ENCODE measurements around the gene ZMYM4.
"Not testable (repeated sequence)": the region's sequence is repeated elsewhere in the genome, so short reads cannot be mapped to it uniquely, and the experiment has no call there.

ZMYM4 gene

DNA sequence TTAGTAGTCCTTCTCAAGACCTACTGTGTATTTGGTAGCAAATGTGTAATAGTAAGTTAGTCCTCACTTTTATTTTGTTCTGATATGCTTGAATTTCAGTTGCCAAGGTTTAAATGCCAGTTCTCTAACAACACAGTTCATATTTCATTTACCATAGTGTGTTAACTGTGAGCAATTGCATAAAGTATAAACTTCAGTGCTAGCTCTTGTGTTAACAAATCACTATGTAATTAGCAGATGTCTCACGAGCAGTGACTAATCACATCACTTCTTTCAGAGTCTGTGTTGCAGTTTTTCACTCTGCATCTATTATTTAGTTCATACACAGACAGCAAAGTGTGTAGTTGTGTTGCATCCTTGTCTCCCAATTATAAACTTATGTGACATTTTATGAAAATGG is 47.8 kb downstream of the ZMYM4 start:
- TF ChIP-seq, protein P1, sequence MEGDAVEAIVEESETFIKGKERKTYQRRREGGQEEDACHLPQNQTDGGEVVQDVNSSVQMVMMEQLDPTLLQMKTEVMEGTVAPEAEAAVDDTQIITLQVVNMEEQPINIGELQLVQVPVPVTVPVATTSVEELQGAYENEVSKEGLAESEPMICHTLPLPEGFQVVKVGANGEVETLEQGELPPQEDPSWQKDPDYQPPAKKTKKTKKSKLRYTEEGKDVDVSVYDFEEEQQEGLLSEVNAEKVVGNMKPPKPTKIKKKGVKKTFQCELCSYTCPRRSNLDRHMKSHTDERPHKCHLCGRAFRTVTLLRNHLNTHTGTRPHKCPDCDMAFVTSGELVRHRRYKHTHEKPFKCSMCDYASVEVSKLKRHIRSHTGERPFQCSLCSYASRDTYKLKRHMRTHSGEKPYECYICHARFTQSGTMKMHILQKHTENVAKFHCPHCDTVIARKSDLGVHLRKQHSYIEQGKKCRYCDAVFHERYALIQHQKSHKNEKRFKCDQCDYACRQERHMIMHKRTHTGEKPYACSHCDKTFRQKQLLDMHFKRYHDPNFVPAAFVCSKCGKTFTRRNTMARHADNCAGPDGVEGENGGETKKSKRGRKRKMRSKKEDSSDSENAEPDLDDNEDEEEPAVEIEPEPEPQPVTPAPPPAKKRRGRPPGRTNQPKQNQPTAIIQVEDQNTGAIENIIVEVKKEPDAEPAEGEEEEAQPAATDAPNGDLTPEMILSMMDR (IDR thresholded peaks at IDR 0.05; ENCODE audit: insufficient read depth, low read depth, low read length, missing control alignments) = no peak
- no peak for DNase-seq (ENCODE audit: low read depth)
- H3K4me3 ChIP-seq (ENCODE audit: low read depth, low read length) = no peak overlapping the region

DNA sequence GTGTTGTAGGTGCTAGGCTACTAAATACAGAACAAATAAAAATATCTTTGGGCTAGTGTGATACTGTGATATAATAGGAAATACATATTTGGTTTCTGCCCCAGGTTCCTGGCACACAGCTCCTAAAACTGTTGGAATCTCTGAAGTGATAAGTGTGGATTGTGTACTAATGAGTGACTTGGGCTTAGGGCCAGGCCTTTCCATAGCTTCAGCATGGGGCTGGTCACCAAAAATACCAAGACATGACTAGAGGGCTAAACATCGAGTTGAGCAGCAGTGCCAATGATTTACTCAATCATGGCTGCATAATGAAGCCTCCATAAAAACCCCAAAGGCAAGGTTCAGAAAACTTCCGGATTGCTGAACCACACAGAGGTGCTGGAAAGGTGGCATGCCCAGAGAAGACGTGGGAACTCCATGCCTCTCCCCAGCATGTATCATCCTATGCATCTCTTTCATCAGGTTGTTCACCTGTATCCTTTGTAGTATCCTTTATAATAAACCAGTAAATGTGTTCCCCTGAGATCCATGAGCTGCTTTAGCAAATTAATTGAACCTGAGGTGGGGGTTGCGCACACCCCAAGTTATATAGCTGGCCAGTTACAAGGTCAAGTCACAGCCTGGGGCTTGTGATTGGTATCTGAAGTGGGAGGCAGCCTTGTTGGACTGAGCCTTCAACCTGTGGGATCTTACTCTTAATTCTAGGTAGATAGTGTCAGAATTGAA is 51.6 kb downstream of the ZMYM4 start:
- H3K4me3 ChIP-seq (ENCODE audit: low read depth, low read length) = no peak overlapping the region
- TF ChIP-seq, protein P1 (IDR thresholded peaks at IDR 0.05; ENCODE audit: insufficient read depth, low read depth, low read length, missing control alignments) = no peak
- no peak for DNase-seq (ENCODE audit: low read depth)

DNA sequence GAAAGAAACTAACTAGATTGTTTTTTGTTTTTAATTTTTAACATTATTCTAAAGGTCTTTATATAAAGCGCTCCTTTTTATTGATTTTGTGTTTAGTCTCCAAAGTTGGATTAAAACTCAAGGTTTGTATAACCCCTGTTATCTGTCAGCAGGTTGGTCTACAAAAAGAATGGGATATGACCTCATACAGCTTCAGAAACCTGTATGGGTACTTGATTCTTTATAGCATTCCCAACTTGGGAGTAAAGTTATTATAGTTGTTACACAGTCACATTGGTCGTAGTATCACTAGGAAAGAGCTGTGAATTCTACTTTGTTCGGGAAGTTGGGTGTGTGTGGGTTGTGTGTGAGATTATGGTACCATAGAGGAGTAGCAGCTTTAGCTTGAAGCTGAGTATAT is 52.4 kb downstream of the ZMYM4 start:
- TF ChIP-seq, protein P1 (IDR thresholded peaks at IDR 0.05; ENCODE audit: insufficient read depth, low read depth, low read length, missing control alignments) = no peak

DNA sequence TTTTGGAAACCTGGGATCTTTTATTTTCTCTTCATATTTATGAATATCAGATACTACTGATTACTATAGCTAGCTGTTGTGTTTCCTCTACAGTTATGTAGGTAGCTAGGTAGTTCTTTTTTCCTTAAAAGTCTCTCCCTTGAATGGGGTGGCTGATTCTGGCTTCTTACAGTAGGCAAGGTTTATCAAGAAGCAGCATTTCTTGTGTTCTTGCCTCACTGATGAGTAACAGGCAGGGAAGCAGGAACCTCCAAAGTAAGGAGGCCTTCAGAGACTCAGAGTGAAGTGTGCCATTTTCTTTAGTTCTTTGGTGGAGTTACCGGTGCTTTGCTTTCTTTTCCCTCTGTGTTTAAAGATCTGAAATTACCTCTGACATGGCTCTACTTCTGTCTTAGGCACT is 56.0 kb downstream of the ZMYM4 start:
- DNase-seq (ENCODE audit: low read depth) = no peak
- TF ChIP-seq, protein P1 (IDR thresholded peaks at IDR 0.05; ENCODE audit: insufficient read depth, low read depth, low read length, missing control alignments) = no peak
- no peak overlapping the region for H3K4me3 ChIP-seq (ENCODE audit: low read depth, low read length)

More for the DNA sequence above, 52.4 kb downstream of the ZMYM4 start:
- no peak for DNase-seq (ENCODE audit: low read depth)
- H3K4me3 ChIP-seq (ENCODE audit: low read depth, low read length) = no peak overlapping the region

DNA sequence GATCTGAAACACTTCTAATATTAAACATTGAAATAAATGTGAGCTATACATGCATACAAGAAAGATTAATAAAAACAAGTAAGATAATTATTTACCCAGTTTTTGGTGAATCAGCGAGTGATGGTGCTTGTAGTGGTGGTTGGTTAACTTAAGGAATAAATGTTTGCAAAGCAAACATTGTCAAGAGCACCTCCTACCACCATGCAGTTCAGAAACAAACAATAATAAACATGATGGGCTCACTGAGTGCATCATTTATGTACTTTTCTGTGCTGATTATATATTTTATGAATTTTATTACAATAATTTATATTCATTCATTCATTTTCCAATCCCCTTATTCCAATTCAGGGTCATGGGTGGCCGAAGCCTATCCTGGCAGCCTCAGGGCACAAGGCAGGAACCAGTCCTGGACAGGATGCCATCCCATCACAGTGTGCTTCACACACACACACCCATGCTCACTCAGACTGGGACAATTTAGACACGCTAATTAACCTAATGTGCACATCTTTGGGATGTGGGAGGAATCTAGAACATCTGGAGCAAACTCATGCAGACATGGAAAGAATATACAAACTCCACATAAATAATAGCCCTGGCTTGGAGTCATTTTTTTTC is 57.8 kb downstream of the ZMYM4 start:
- TF ChIP-seq, protein P1 (IDR thresholded peaks at IDR 0.05; ENCODE audit: insufficient read depth, low read depth, low read length, missing control alignments) = no peak
- H3K4me3 ChIP-seq (ENCODE audit: low read depth, low read length) = no peak overlapping the region

DNA sequence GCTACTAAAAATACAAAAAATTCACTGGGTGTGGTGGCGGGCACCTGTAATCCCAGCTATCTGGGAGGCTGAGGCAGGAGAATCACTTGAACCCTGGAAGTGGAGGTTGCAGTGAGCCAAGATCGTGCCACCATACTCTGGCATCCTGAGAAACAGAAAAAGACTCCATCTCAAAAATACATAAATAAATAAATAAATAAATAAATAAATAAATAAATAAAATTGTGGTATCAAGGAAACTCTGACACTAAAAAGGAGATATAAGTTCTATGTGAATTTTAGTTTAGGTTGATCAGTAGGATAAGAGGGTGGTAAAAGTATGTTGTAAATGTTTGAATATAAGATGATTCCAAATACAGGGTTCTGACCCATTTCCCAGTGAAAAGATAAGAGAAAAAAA is 63.1 kb downstream of the ZMYM4 start:
- not testable (repeated sequence) for H3K4me3 ChIP-seq (ENCODE audit: low read depth, low read length); DNase-seq (ENCODE audit: low read depth)

More for the DNA sequence above, 57.8 kb downstream of the ZMYM4 start:
- DNase-seq (ENCODE audit: low read depth) = no peak

DNA sequence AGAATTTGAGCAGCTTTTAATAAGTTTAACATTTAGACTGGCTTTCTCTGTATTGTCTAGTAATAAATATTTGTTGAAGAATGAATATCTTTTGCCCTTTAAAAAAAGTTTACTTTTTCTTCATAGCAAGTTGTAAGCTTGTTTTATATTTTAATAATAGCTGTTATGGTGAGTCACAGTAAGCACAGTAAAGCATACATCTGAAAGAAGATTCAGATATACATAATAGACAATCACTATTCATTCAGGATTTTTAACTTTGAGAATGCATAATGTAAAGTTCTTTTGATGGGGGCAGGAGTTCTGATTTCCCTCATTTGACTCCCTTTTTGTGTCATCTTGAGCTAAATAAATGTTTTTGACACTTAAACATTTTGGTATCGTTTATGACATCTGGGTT is 66.0 kb downstream of the ZMYM4 start:
- no peak overlapping the region for H3K4me3 ChIP-seq (ENCODE audit: low read depth, low read length)
- TF ChIP-seq, protein P1 (IDR thresholded peaks at IDR 0.05; ENCODE audit: insufficient read depth, low read depth, low read length, missing control alignments) = no peak
- DNase-seq (ENCODE audit: low read depth) = no peak
